K562 (cell line): ENCODE data around the gene ECT2. TPM values are rescaled to one million over a fixed set of nuclear protein-coding genes. Genes with fewer than 3 reads are reported as not detected.

Experiments
- ARID4B ChIP-seq: sonication (generic); formaldehyde crosslinking; IDR thresholded peaks from 2 replicates; pipeline ENCODE4 v1.8.0; 2022; ENCODE audit warnings: mild to moderate bottlenecking, missing genetic modification reagents
- ATF3 ChIP-seq, 2 experiments: fragments of 450-650 bp in 1 of 2; sonication (generic) in 1 of 2; formaldehyde crosslinking in 1 of 2; IDR thresholded peaks in 1 of 2; conservative IDR thresholded peaks in 1 of 2; 2 replicates each; pipeline versions ENCODE4 v1.6.1 to v1.8.1; 2016 to 2023; ENCODE audit warnings: mild to moderate bottlenecking in 2 of 2, moderate library complexity in 2 of 2, inconsistent platforms in 1 of 2, missing genetic modification reagents in 1 of 2
- BCOR ChIP-seq: fragments of 450-650 bp; IDR thresholded peaks from 2 replicates; pipeline ENCODE4 v1.6.1; 2016
- C11orf30 ChIP-seq: fragments of 450-650 bp; IDR thresholded peaks from 2 replicates; pipeline ENCODE4 v1.6.1; 2016; ENCODE audit warnings: low read depth, mild to moderate bottlenecking
- CCNT2 ChIP-seq: IDR thresholded peaks from 2 replicates; pipeline ENCODE4 v1.6.1; 2011; ENCODE audit warnings: borderline replicate concordance, low read depth, mild to moderate bottlenecking, moderate library complexity, mixed read lengths, low read length; ENCODE audit not compliant: insufficient read length; ENCODE audit errors: extremely low read depth
- CREB1 ChIP-seq, 2 experiments: sonication (generic) in 1 of 2; formaldehyde crosslinking in 1 of 2; IDR thresholded peaks; 2 replicates each; pipeline versions ENCODE4 v1.6.1 to v1.8.0; 2012 to 2022; ENCODE audit warnings: inconsistent platforms in 1 of 2, mild to moderate bottlenecking in 1 of 2, missing genetic modification reagents in 1 of 2, moderate library complexity in 1 of 2
- E2F5 ChIP-seq: sonication (generic); formaldehyde crosslinking; IDR thresholded peaks from 2 replicates; pipeline ENCODE4 v1.8.0; 2022; ENCODE audit warnings: mild to moderate bottlenecking, missing genetic modification reagents
- GTF2E2 ChIP-seq: fragments of 200-800 bp; sonication (Bioruptor generic); IDR thresholded peaks from 2 replicates; pipeline ENCODE4 v1.6.1; 2016; ENCODE audit warnings: missing genetic modification characterization, missing compliant biosample characterization
- HMG20A ChIP-seq: fragments of 450-650 bp; formaldehyde crosslinking; conservative IDR thresholded peaks from 2 replicates; pipeline ENCODE4 v1.4.0; 2020; ENCODE audit warnings: mild to moderate bottlenecking, mixed read lengths
- ID3 ChIP-seq, 2 experiments: fragments of 250-450 bp in 1 of 2; fragments of 450-650 bp in 1 of 2; sonication (Bioruptor Pico) in 1 of 2; IDR thresholded peaks; 2 replicates each; pipeline versions ENCODE4 v1.6.1 to v1.8.0; 2016 to 2021; ENCODE audit warnings: mild to moderate bottlenecking in 2 of 2, moderate library complexity in 2 of 2, missing compliant biosample characterization in 1 of 2, missing genetic modification characterization in 1 of 2
- MAFK ChIP-seq: IDR thresholded peaks from 2 replicates; pipeline ENCODE4 v1.6.1; 2011; ENCODE audit warnings: low read length, improper control_type of control experiment
- MIER1 ChIP-seq: fragments of 450-650 bp; IDR thresholded peaks from 2 replicates; pipeline ENCODE4 v1.6.1; 2016; ENCODE audit warnings: antibody characterized with exemption, mild to moderate bottlenecking, low read depth
- NEUROD1 ChIP-seq: fragments of 150-350 bp; IDR thresholded peaks from 2 replicates; pipeline ENCODE4 v1.6.1; 2014; ENCODE audit warnings: borderline replicate concordance, low read length, low read depth; ENCODE audit not compliant: partially characterized antibody
- NFIC ChIP-seq: fragments of 450-650 bp; IDR thresholded peaks from 2 replicates; pipeline ENCODE4 v1.6.1; 2017; ENCODE audit warnings: mild to moderate bottlenecking, inconsistent platforms
- PCBP2 ChIP-seq: fragments of 200-400 bp; formaldehyde crosslinking; IDR thresholded peaks from 2 replicates; pipeline ENCODE4 v1.6.1; 2018; ENCODE audit warnings: low read length, low read depth, mild to moderate bottlenecking, moderate library complexity; ENCODE audit not compliant: poor library complexity, severe bottlenecking
- SMAD1 ChIP-seq: fragments of 150-350 bp; IDR thresholded peaks from 2 replicates; pipeline ENCODE4 v1.6.1; 2014; ENCODE audit warnings: low read length, low read depth; ENCODE audit not compliant: partially characterized antibody
- SMC3 ChIP-seq: conservative IDR thresholded peaks from 2 replicates; pipeline ENCODE4 v1.6.1; 2011; ENCODE audit warnings: low read depth, low read length, improper control_type of control experiment; ENCODE audit not compliant: insufficient read depth
- SRF ChIP-seq, 2 experiments: fragments of 250-450, 450-650 bp in 1 of 2; sonication (Bioruptor Pico) in 1 of 2; sonication (generic) in 1 of 2; formaldehyde crosslinking; IDR thresholded peaks; 2 replicates each; pipeline versions ENCODE4 v1.5.0 to v1.5.1; 2020 to 2022; ENCODE audit warnings: mild to moderate bottlenecking in 1 of 2, missing genetic modification reagents in 1 of 2
- polyA plus RNA-seq, 8 experiments: library from polyadenylated mRNA; depleted of rRNA in 4 of 8; stranded (reverse) in 5 of 8; unstranded in 3 of 8; fragments of >200 nt; fragmentation: Nextera tagmentation in 2 of 8; fragmentation: Illumina TruSeq in 1 of 8; extraction: Ambion mirVana in 2 of 8; extraction: Trizol in 1 of 8; gene quantifications; 2 replicates each; pipeline versions ENCODE4 v1.2.1 to v1.2.3, GENCODE V29; 2011 to 2014; ENCODE audit warnings: inconsistent platforms in 1 of 8, missing spikeins in 1 of 8
- total RNA-seq, 7 experiments: library from RNA; depleted of rRNA in 6 of 7; stranded (reverse); fragments of >200 nt in 6 of 7; fragmentation: Illumina TruSeq in 2 of 7; extraction: Trizol in 2 of 7; gene quantifications; 2 replicates each; pipeline versions ENCODE4 v1.2.1 to v1.2.3, GENCODE V29; 2011 to 2021; ENCODE audit warnings: low replicate concordance in 1 of 7

The ECT2 gene
- total and polyA plus RNA-seq, 9 of the 15 experiments (the other 6 are each of a cell fraction or from before 2014, with no cell fraction given), result 19.0 to 53.0 (median 36.5) TPM

- TF ChIP-seq ATF3 (IDR thresholded peaks at IDR 0.05) (0 out of 2 replicates have a peak, but pooled peaks have one; percentile 11), ATF3 (CRISPR knock-in tag; conservative IDR thresholded peaks at IDR 0.05) (0 out of 2 replicates have a peak, but pooled peaks have one; percentile 30), C11orf30 (0 out of 2 replicates have a peak, but pooled peaks have one; percentile 14), HMG20A (CRISPR knock-in tag) (no peak), MAFK (0 out of 2 replicates have a peak, but pooled peaks have one; percentile 25), ARID4B (CRISPR knock-in tag) (no peak), PCBP2 (no peak), NFIC (0 out of 2 replicates have a peak, but pooled peaks have one; percentile 35), NEUROD1 (peak; percentile 11), SRF (CRISPR knock-in tag; IDR thresholded peaks at IDR 0.05) (peak in 1 of 2 experiments; percentile 79; a peak in 2 of 4 replicates), GTF2E2 (tag) (peak; percentile 63; the same call in 1 of the 2 replicates), MIER1 (no peak), CREB1 (IDR thresholded peaks at IDR 0.05) (no peak), CREB1 (CRISPR knock-in tag; IDR thresholded peaks at IDR 0.05) (peak; percentile 70; the same call in 1 of the 2 replicates), E2F5 (CRISPR knock-in tag) (0 out of 2 replicates have a peak, but pooled peaks have one; percentile 55), SMAD1 (no peak), SMC3 (peak; percentile 79), BCOR (0 out of 2 replicates have a peak, but pooled peaks have one; percentile 27), CCNT2 (no peak), ID3 (CRISPR knock-in tag; IDR thresholded peaks at IDR 0.05) (no peak), ID3 (tag; IDR thresholded peaks at IDR 0.05) (no peak)
Observed at GRCh38 chr3:172710664-172711453, 39.7 kb upstream of the ECT2 start, which contains the start of gene NCEH1 (continued).
